A673 (cell line): ENCODE data around the gene DLGAP1.

Experiments used
- EZH2 ChIP-seq: fragments of 200-600 bp; sonication (generic); IDR thresholded peaks from 2 replicates; pipeline ENCODE4 v1.6.1; 2017; ENCODE audit warnings: borderline replicate concordance, low read depth, mild to moderate bottlenecking, mixed read lengths, antibody characterized with exemption, low read length; ENCODE audit not compliant: poor library complexity, severe bottlenecking
- TF ChIP-seq, protein P1 (sequence below): fragments of 300-800, 200-600 bp; sonication (generic); conservative IDR thresholded peaks from 2 replicates; pipeline ENCODE4 v1.5.1; 2017; ENCODE audit warnings: low read depth, mild to moderate bottlenecking, antibody characterized with exemption, low read length, moderate library complexity, mixed read lengths

GRCh38 chr18:3720818-3721545, 734.1 kb downstream of the DLGAP1 start:
- TF ChIP-seq, protein P1, sequence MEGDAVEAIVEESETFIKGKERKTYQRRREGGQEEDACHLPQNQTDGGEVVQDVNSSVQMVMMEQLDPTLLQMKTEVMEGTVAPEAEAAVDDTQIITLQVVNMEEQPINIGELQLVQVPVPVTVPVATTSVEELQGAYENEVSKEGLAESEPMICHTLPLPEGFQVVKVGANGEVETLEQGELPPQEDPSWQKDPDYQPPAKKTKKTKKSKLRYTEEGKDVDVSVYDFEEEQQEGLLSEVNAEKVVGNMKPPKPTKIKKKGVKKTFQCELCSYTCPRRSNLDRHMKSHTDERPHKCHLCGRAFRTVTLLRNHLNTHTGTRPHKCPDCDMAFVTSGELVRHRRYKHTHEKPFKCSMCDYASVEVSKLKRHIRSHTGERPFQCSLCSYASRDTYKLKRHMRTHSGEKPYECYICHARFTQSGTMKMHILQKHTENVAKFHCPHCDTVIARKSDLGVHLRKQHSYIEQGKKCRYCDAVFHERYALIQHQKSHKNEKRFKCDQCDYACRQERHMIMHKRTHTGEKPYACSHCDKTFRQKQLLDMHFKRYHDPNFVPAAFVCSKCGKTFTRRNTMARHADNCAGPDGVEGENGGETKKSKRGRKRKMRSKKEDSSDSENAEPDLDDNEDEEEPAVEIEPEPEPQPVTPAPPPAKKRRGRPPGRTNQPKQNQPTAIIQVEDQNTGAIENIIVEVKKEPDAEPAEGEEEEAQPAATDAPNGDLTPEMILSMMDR: no peak
- TF ChIP-seq EZH2: no peak
